ENCODE data around the gene RHEB.
"Not testable (repeated sequence)": the region's sequence is repeated elsewhere in the genome, so short reads cannot be mapped to it uniquely, and the experiment has no call there.

The RHEB gene

DNA sequence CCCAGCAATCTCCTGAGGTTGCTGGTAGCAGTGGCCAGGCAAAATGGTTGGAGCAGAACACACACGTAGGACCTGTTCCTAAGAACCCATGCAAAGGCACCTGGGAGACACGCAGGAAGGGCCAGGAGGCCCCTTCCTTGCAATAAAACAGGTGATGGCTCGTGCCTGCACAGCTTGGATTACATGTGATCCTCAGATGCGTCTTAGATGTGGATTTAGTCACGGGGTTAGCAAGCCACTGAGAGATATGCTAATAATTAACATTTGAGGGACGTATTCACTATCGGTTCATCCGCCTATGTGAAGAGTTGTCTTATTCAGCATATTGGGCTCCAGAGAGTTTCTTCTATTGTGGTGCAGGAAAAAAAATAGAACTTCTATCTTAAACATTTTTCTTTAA lies 4.6 kb upstream of the RHEB start:
- no peak for FAIRE-seq

GRCh38 chr7:151520419-151521261 lies 945 bp upstream of the RHEB start:
- no peak for FAIRE-seq

DNA sequence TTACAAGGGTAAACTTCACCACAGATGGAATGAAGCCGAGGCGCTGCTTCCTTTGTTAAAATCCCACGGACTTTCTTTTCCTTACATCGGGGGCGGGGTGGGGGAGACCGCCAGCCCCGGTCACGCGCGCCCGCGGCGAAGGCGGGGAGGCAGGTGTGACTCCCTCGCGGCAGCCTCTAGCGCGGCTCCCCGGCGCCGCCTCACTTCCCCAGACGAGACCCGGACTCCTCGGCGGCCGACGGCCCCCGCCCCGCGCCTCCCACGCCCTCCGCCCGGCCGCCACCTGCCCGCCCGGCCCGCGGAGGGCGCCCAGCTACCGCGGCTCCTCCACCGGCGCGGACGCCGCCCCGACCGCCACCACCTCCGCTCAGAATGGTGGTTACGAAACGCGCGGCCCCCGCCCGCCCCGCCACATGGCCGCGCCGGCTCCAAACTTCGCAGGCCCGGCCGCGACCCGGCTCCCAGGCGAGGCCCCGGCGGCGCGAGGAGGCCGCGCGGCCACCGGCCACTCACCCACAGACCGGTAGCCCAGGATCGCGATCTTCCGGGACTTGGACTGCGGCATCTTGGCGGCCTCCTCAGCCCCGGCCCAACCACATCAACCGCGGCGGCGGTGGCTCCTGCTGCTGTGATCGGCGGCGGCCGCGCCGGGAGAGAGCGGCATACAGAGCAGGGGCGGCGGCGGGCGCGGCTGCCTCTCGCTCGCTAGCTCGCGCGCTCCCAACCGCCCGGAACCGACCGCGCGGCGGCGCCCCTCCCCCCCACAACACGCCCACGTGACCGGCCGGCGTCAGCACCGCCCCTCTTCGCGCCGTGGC lies 539 bp downstream of the RHEB start:
- FAIRE-seq: not testable (repeated sequence)

GRCh38 chr7:151518105-151518946 lies 1.4 kb downstream of the RHEB start:
- FAIRE-seq: no peak

GRCh38 chr7:151517601-151518104 lies 2.0 kb downstream of the RHEB start:
- no peak for FAIRE-seq

- no peak for FAIRE-seq
These were observed 4.5 kb downstream of the RHEB start for GRCh38 chr7:151515276-151515565.

DNA sequence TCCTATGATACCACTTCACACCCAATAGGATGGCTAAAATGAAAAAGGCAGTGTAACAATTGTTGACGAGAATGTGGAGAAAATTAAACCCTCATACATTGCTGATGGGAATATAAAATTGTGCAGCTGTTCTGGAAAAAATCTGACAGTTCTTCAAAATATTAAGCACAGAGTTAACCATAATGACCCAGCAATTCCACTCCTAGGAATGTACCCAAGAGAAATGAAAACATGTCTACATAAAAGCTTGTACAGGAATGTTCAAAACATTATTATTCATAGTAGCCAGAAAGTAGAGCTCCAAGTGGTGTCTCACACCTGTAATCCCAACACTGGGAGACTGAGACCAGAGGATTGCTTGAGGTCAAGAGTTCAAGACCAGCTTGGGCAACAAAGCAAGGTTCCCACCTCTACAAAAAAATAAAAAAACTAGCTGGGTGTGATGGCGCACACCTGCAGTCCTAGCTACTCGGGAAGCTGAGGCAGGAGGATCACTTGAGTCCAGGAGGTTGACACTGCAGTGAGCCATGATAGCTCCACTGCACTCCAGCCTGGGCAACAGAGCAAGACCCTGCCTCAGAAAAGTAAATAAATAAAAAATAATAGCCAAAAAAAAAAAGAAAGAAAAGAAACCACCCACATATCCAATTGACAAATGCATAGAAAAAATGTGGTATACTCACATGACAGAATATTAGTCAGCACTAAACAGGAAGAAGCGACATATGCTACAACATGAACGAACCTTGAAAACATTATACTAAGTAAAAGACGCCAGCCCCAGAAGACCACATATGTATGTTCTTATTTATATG lies 5.0 kb downstream of the RHEB start:
- no peak for FAIRE-seq

- FAIRE-seq: no peak
These were observed 6.6 kb downstream of the RHEB start for GRCh38 chr7:151513133-151513532.

- no peak for FAIRE-seq
These were observed 7.3 kb downstream of the RHEB start for GRCh38 chr7:151512353-151512752.

GRCh38 chr7:151511946-151512345 lies 7.7 kb downstream of the RHEB start:
- no peak for FAIRE-seq

DNA sequence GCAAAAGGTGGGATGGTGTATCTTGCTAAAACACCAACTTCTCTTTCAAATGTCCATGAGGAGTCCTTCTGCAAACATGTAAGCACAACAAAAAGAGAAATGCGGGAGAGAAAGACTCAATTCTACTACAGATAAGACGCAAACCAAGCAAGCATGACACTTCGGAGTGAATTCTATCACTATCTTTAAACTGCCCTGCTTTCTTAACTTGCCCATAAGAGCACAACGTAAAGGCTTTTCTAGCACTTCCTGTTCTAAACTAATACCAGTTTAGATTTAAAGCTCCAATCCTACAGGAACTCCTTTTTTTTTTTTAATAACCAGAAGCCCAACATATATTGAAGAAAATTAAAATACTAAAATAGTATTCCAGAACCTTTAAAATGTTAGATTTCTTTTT lies 8.4 kb downstream of the RHEB start:
- no peak for FAIRE-seq

GRCh38 chr7:151509670-151510333 lies 9.9 kb downstream of the RHEB start:
- FAIRE-seq: no peak

DNA sequence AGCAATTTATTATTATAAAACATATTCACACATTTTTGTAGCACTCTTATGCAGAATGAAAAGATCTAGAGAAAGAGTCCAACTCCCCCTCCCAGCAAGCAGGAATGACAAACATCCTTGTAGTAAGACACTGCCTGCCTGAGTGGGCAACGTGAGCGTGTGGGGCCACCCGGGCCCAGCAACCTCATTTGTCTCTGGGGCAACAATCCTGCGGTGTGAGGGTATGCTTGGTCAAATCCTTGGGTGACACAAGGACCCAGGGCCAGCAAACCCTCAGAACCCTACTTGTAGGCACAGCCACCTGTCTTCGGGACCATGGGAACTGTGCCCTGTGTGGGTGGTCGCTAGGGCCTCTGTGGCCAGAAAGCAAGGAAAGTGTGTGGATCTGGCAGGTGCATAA lies 10.7 kb downstream of the RHEB start:
- FAIRE-seq: no peak

DNA sequence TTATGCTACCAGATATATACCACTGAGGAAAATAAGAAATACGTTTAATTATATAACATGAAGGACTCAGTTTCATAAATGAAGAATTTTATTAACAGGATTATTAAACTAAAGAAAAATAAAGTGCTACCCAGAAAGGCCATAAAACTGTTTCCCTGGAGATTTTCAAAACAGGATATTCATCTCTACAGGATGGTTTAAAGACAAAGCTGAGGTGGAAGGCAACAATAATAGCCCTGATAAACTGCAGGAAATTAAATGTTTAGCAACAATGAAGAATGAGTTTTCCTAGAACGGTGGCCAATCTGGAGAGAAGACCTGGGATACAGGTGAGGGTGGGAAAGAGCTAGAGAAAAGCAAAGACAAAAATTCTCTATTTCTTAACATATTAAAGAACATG lies 11.9 kb downstream of the RHEB start:
- FAIRE-seq: no peak

- FAIRE-seq: no peak
These were observed 12.8 kb downstream of the RHEB start for GRCh38 chr7:151506901-151507382.

GRCh38 chr7:151505836-151506468 lies 13.7 kb downstream of the RHEB start:
- no peak for FAIRE-seq

DNA sequence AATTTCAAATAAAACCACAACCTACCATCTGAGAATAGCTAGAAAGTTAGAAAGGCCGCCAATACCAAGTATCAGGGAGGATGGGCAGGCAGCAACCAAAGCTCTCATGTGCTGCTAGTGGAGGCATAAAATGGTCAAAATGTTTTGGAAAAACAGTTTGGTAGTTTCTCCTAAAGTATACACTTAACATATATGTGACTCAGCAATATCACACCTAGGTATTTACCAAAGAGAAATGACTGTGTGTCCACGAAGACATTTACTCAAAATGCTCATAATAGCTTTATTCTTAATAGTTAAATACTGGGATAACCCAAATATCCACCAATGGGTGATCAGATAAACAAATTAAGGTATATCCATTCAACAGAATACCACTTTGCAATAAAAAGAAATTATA lies 14.3 kb downstream of the RHEB start:
- FAIRE-seq: no peak

GRCh38 chr7:151504715-151505326 lies 14.9 kb downstream of the RHEB start:
- FAIRE-seq: peak; percentile 17

GRCh38 chr7:151503902-151504714 lies 15.6 kb downstream of the RHEB start:
- FAIRE-seq: no peak

GRCh38 chr7:151501676-151502075 lies 18.0 kb downstream of the RHEB start:
- FAIRE-seq: no peak

All from G401.6 (cell line).